Jurkat, Clone E6-1 (cell line): ENCODE measurements around the gene PNKD.

Experiments used
- DNase-seq: peaks from one replicate; pipeline ENCODE4 v3.0.0-alpha.2; 2011; ENCODE audit warnings: low read depth, low spot score
- H3K4me3 ChIP-seq: 2 replicates; pipeline ENCODE4 v1.5.1; 2011; ENCODE audit warnings: mild to moderate bottlenecking, low read length, control low read depth, moderate library complexity

Gene PNKD

GRCh38 chr2:218354850-218355443 is 84.6 kb downstream of the PNKD start:
- H3K4me3 ChIP-seq = no peak overlapping the region

GRCh38 chr2:218357236-218358177 is 87.2 kb downstream of the PNKD start:
- no peak overlapping the region for H3K4me3 ChIP-seq
- no peak for DNase-seq

More at GRCh38 chr2:218354850-218355443, 84.6 kb downstream of the PNKD start:
- DNase-seq = no peak

GRCh38 chr2:218360453-218360852 is 90.1 kb downstream of the PNKD start:
- no peak overlapping the region for H3K4me3 ChIP-seq
- DNase-seq = no peak

- DNase-seq = no peak
Observed at GRCh38 chr2:218362606-218363005, 92.3 kb downstream of the PNKD start.

GRCh38 chr2:218363736-218364135 is 93.4 kb downstream of the PNKD start:
- no peak for DNase-seq
- H3K4me3 ChIP-seq = no peak overlapping the region

More at GRCh38 chr2:218362606-218363005, 92.3 kb downstream of the PNKD start:
- no peak overlapping the region for H3K4me3 ChIP-seq

- H3K4me3 ChIP-seq = no peak overlapping the region
- DNase-seq = no peak
Observed at GRCh38 chr2:218364196-218364595, 93.9 kb downstream of the PNKD start.

- DNase-seq = no peak
- no peak overlapping the region for H3K4me3 ChIP-seq
Observed at GRCh38 chr2:218366621-218367414, 96.5 kb downstream of the PNKD start.

GRCh38 chr2:218367415-218368149 is 97.3 kb downstream of the PNKD start:
- no peak for DNase-seq
- H3K4me3 ChIP-seq = no peak overlapping the region

- no peak for DNase-seq
- no peak overlapping the region for H3K4me3 ChIP-seq
Observed at GRCh38 chr2:218368150-218368528, 97.8 kb downstream of the PNKD start.

- DNase-seq = no peak
- H3K4me3 ChIP-seq = no peak overlapping the region
Observed at GRCh38 chr2:218368621-218369153, 98.4 kb downstream of the PNKD start.

GRCh38 chr2:218369330-218369729 is 99.0 kb downstream of the PNKD start:
- H3K4me3 ChIP-seq = no peak overlapping the region
- no peak for DNase-seq

GRCh38 chr2:218370410-218371063 is 100.2 kb downstream of the PNKD start:
- H3K4me3 ChIP-seq = no peak overlapping the region
- no peak for DNase-seq

GRCh38 chr2:218371983-218372350 is 101.6 kb downstream of the PNKD start:
- DNase-seq = no peak
- no peak overlapping the region for H3K4me3 ChIP-seq

GRCh38 chr2:218374795-218375194 is 104.5 kb downstream of the PNKD start:
- DNase-seq = no peak
- no peak overlapping the region for H3K4me3 ChIP-seq

- H3K4me3 ChIP-seq = no peak overlapping the region
- no peak for DNase-seq
Observed at GRCh38 chr2:218375212-218375611, 104.9 kb downstream of the PNKD start.

GRCh38 chr2:218378053-218378452 is 107.7 kb downstream of the PNKD start:
- no peak overlapping the region for H3K4me3 ChIP-seq
- DNase-seq = no peak

GRCh38 chr2:218381916-218382366 is 111.6 kb downstream of the PNKD start, which contains the start of gene SLC11A1:
SLC11A1 (plus strand) TSS chr2:218382273; CDS start chr2:218382369, 96 bp downstream.
- no peak within 1 kb of the TSS for H3K4me3 ChIP-seq
- DNase-seq = no peak

- no peak overlapping the region for H3K4me3 ChIP-seq
- DNase-seq = no peak
Observed at GRCh38 chr2:218382785-218383184, 112.5 kb downstream of the PNKD start.
